Subcutaneous abdominal adipose tissue (tissue), 5 donors: Measurements from ENCODE around the gene VIPR2.
"Not testable (repeated sequence)": the region's sequence is repeated elsewhere in the genome, so short reads cannot be mapped to it uniquely, and the experiment has no call there.

Experiments used
- H3K27ac ChIP-seq: one replicate; pipeline ENCODE4 v1.7.0; 2013; ENCODE audit warnings: low read depth, mild to moderate bottlenecking, inconsistent platforms, low read length, moderate library complexity
- H3K27me3 ChIP-seq, 5 donors: one replicate each; pipeline ENCODE4 v1.7.0; 2013; ENCODE audit warnings: low read length in 5 of 5, inconsistent platforms in 1 of 5; ENCODE audit not compliant: control insufficient read depth in 5 of 5, insufficient read depth in 4 of 5
- H3K36me3 ChIP-seq, 5 donors: one replicate each; pipeline ENCODE4 v1.7.0; 2013; ENCODE audit warnings: low read length in 5 of 5; ENCODE audit not compliant: control insufficient read depth in 5 of 5, insufficient read depth in 5 of 5
- H3K4me1 ChIP-seq, 5 donors: one replicate each; pipeline ENCODE4 v1.7.0; 2013; ENCODE audit warnings: low read length in 5 of 5, mild to moderate bottlenecking in 3 of 5, moderate library complexity in 1 of 5; ENCODE audit not compliant: control insufficient read depth in 5 of 5, insufficient read depth in 5 of 5
- H3K4me3 ChIP-seq, 5 donors: one replicate each; pipeline ENCODE4 v1.7.0; 2013; ENCODE audit warnings: low read length in 5 of 5, low read depth in 1 of 5
- H3K9ac ChIP-seq, 5 donors: one replicate each; pipeline ENCODE4 v1.7.0; 2013; ENCODE audit warnings: low read length in 5 of 5, mild to moderate bottlenecking in 4 of 5, moderate library complexity in 3 of 5
- H3K9me3 ChIP-seq, 5 donors: one replicate each; pipeline ENCODE4 v1.7.0; 2013; ENCODE audit warnings: low read length in 5 of 5; ENCODE audit not compliant: control insufficient read depth in 5 of 5
- donor health status: healthy.
- donor health status: healthy.
- donor health status: healthy.
- donor health status: healthy.
- donor health status: healthy.

VIPR2 gene

GRCh38 chr7:159007996-159008389, 136.7 kb downstream of the VIPR2 start:
- Histone ChIP-seq H3K9me3 (no peaks in the 10 kb centered on the region), H3K27me3 (peaks cover 0 to 3% (median 2%) of the 10 kb centered on the region in 5 donors), H3K36me3 (no peaks in the 10 kb centered on the region), H3K27ac (no peak overlapping the region), H3K4me3 (no peak overlapping the region), H3K4me1 (peaks cover 0 to 5% (median 4%) of the 10 kb centered on the region in 5 donors), H3K9ac (no peak overlapping the region)

- H3K4me3 ChIP-seq, result no peak overlapping the region
- H3K27ac ChIP-seq, result no peak overlapping the region
- no peak overlapping the region for H3K9ac ChIP-seq
- H3K9me3 ChIP-seq, result no peaks in the 10 kb centered on the region
- H3K36me3 ChIP-seq, result no peaks in the 10 kb centered on the region
- H3K27me3 ChIP-seq, result peaks cover 0 to 3% (median 2%) of the 10 kb centered on the region in 5 donors
- no peaks in the 10 kb centered on the region for H3K4me1 ChIP-seq
Measured at GRCh38 chr7:159007364-159007995, 137.2 kb downstream of the VIPR2 start.

GRCh38 chr7:159006610-159007130, 138.0 kb downstream of the VIPR2 start:
- no peaks in the 10 kb centered on the region for H3K9me3 ChIP-seq

GRCh38 chr7:159006022-159006609, 138.6 kb downstream of the VIPR2 start:
- not testable (repeated sequence) for H3K4me3 ChIP-seq, H3K27ac ChIP-seq, H3K9me3 ChIP-seq, H3K9ac ChIP-seq, H3K27me3 ChIP-seq, H3K36me3 ChIP-seq, H3K4me1 ChIP-seq

More at GRCh38 chr7:159006610-159007130, 138.0 kb downstream of the VIPR2 start:
- no peak overlapping the region for H3K9ac ChIP-seq
- no peak overlapping the region for H3K4me3 ChIP-seq
- H3K4me1 ChIP-seq, result no peaks in the 10 kb centered on the region
- H3K27ac ChIP-seq, result no peak overlapping the region
- no peaks in the 10 kb centered on the region for H3K36me3 ChIP-seq
- peaks cover 0 to 3% (median 2%) of the 10 kb centered on the region in 5 donors for H3K27me3 ChIP-seq

- Histone ChIP-seq H3K9me3 (no peaks in the 10 kb centered on the region), H3K36me3 (no peaks in the 10 kb centered on the region), H3K27me3 (peaks cover 0 to 6% (median 2%) of the 10 kb centered on the region in 5 donors), H3K9ac (no peak overlapping the region), H3K4me1 (no peaks in the 10 kb centered on the region), H3K4me3 (no peak overlapping the region), H3K27ac (no peak overlapping the region)
Measured at GRCh38 chr7:159005618-159006017, 139.0 kb downstream of the VIPR2 start.

- no peak overlapping the region for H3K9ac ChIP-seq
- H3K36me3 ChIP-seq, result no peaks in the 10 kb centered on the region
- H3K27ac ChIP-seq, result no peak overlapping the region
- H3K4me3 ChIP-seq, result no peak overlapping the region
- no peaks in the 10 kb centered on the region for H3K9me3 ChIP-seq
- no peaks in the 10 kb centered on the region for H3K4me1 ChIP-seq
- peaks cover 0 to 8% (median 4%) of the 10 kb centered on the region in 5 donors for H3K27me3 ChIP-seq
Measured at GRCh38 chr7:159004411-159004810, 140.3 kb downstream of the VIPR2 start.

GRCh38 chr7:159001811-159002210, 142.9 kb downstream of the VIPR2 start:
- Histone ChIP-seq H3K4me3 (no peak overlapping the region), H3K36me3 (no peaks in the 10 kb centered on the region), H3K27me3 (peaks cover 0 to 17% (median 8%) of the 10 kb centered on the region in 5 donors), H3K9ac (no peak overlapping the region), H3K4me1 (peaks cover 0 to 8% (median 2%) of the 10 kb centered on the region in 5 donors), H3K9me3 (no peaks in the 10 kb centered on the region), H3K27ac (no peak overlapping the region)

GRCh38 chr7:159000859-159001435, 143.7 kb downstream of the VIPR2 start:
- Histone ChIP-seq H3K9me3 (no peaks in the 10 kb centered on the region), H3K9ac (no peak overlapping the region), H3K4me3 (no peak overlapping the region), H3K27ac (no peak overlapping the region), H3K27me3 (peaks cover 3 to 23% (median 8%) of the 10 kb centered on the region in 5 donors), H3K36me3 (no peaks in the 10 kb centered on the region), H3K4me1 (peaks cover 0 to 10% (median 3%) of the 10 kb centered on the region in 5 donors)

- peaks cover 0 to 10% (median 3%) of the 10 kb centered on the region in 5 donors for H3K4me1 ChIP-seq
Measured at GRCh38 chr7:159000070-159000469, 144.6 kb downstream of the VIPR2 start.

GRCh38 chr7:158999496-158999895, 145.2 kb downstream of the VIPR2 start:
- H3K4me3 ChIP-seq, result no peak overlapping the region
- H3K4me1 ChIP-seq, result peaks cover 0 to 10% (median 3%) of the 10 kb centered on the region in 5 donors
- H3K36me3 ChIP-seq, result no peaks in the 10 kb centered on the region
- H3K27ac ChIP-seq, result no peak overlapping the region
- H3K9ac ChIP-seq, result no peak overlapping the region
- peaks cover 3 to 9% (median 5%) of the 10 kb centered on the region in 5 donors for H3K9me3 ChIP-seq
- H3K27me3 ChIP-seq, result peaks cover 7 to 30% (median 16%) of the 10 kb centered on the region in 5 donors

More at GRCh38 chr7:159000070-159000469, 144.6 kb downstream of the VIPR2 start:
- peaks cover 7 to 29% (median 12%) of the 10 kb centered on the region in 5 donors for H3K27me3 ChIP-seq
- no peak overlapping the region for H3K9ac ChIP-seq
- peaks cover 0 to 6% (median 0%) of the 10 kb centered on the region in 5 donors for H3K9me3 ChIP-seq
- H3K36me3 ChIP-seq, result no peaks in the 10 kb centered on the region
- no peak overlapping the region for H3K4me3 ChIP-seq
- H3K27ac ChIP-seq, result no peak overlapping the region
